ENCODE data around the gene FAM110C. TPM values are rescaled to one million over a fixed set of nuclear protein-coding genes. Genes with fewer than 3 reads are reported as not detected.
"Not testable (repeated sequence)": the region's sequence is repeated elsewhere in the genome, so short reads cannot be mapped to it uniquely, and the experiment has no call there.

Gene FAM110C
- polyA plus RNA-seq, 1 of the 3 experiments (the other 2 are of a cell fraction), result not detected

DNA sequence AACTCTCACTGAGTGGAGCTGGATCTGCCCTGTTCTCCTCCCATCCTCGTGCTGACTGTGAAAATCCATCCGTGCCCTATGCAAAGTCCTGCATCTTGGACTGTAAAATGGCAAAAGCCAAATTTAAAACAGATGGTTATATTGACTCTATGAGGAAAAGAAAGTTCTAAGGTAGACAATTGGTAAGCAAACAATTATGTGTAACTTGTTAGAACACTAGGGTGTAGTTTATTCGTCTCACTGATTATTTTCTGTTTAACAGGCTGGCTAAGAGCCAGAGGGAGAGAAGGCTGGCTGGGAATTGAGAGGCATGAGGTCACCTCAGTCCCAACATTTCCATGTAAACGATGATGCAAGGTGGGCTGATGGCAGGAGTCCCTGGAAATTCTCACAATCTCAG is 26.0 kb downstream of the FAM110C start:
- POLR2A ChIA-PET; H3K9me2 ChIP-seq; H3K27me3 ChIP-seq (ENCODE audit: insufficient read depth); H3K79me2 ChIP-seq (ENCODE audit: insufficient read depth); H3F3A ChIP-seq (replicated peaks; ENCODE audit: insufficient read depth); H3K9ac ChIP-seq; H3K4me1 ChIP-seq (ENCODE audit: control insufficient read depth in 1 of 2, insufficient read depth in 2 of 2, low read depth in 1 of 2, low read length in 1 of 2); H3K36me3 ChIP-seq (replicated peaks in 1 of 2; ENCODE audit: control insufficient read depth in 1 of 2, insufficient read depth in 2 of 2, low read length in 1 of 2); H3K4me2 ChIP-seq; DNase-seq; H4K20me1 ChIP-seq (ENCODE audit: insufficient read depth); H3K4me3 ChIP-seq (ENCODE audit: low read depth in 2 of 2, low read length in 1 of 2); H2AFZ ChIP-seq (ENCODE audit: low read depth); H3K27ac ChIP-seq (ENCODE audit: low read depth in 2 of 2, low read length in 1 of 2); H3K9me3 ChIP-seq: not testable (repeated sequence)
- CTCF ChIA-PET, result interaction anchor here (0.7 to 2.0 kb wide), 5 partner anchors 9 to 616 kb away, joined by 3 to 8 read pairs (median 4); no protein-coding TSS in a partner anchor
- 5% methylated on average over 4 of the region's 4 CpGs for WGBS (ENCODE audit: low lambda C conversion rate)

DNA sequence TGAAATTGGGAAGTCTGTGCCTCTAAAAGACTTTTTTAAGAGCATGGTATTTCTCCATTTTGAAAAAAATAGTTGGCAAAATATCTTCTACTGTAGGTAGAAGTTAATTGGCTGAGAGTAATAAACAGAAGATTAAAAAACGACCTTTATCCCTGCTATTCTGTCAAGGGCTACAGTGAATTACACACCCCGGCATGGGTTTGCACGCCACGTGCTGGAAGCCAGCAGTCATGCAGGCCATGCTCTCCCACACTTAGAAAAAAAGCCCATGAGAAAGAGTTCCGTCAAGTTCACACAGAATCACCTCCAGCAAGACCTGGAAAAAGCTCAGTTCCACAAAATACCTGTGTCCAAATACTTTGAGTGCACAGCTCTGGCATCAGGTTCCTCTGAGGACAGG is 26.8 kb downstream of the FAM110C start:
- H3K9me3 ChIP-seq, result no peaks in the 10 kb centered on the region
- no peak for DNase-seq
- H3K4me3 ChIP-seq (ENCODE audit: low read depth in 2 of 2, low read length in 1 of 2), result no peak overlapping the region
- POLR2A ChIA-PET, result no interaction called here
- H3K27me3 ChIP-seq (ENCODE audit: insufficient read depth), result no peaks in the 10 kb centered on the region
- H3K27ac ChIP-seq (ENCODE audit: low read depth in 2 of 2, low read length in 1 of 2), result no peak overlapping the region
- H3F3A ChIP-seq (replicated peaks; ENCODE audit: insufficient read depth), result no peaks in the 10 kb centered on the region
- H4K20me1 ChIP-seq (ENCODE audit: insufficient read depth), result no peaks in the 10 kb centered on the region
- H2AFZ ChIP-seq (ENCODE audit: low read depth), result no peak overlapping the region
- no peak overlapping the region for H3K4me2 ChIP-seq
- 14% methylated on average over 5 of the region's 5 CpGs for WGBS (ENCODE audit: low lambda C conversion rate)
- H3K9me2 ChIP-seq, result no peaks in the 10 kb centered on the region
- no peaks in the 10 kb centered on the region for H3K79me2 ChIP-seq (ENCODE audit: insufficient read depth)
- H3K4me1 ChIP-seq (ENCODE audit: control insufficient read depth in 1 of 2, insufficient read depth in 2 of 2, low read depth in 1 of 2, low read length in 1 of 2), result no peaks in the 10 kb centered on the region; a peak in 1 of 4 replicates
- CTCF ChIA-PET, result interaction anchor here (0.6 to 2.0 kb wide), 11 partner anchors 10 to 616 kb away, joined by 3 to 8 read pairs (median 4); no protein-coding TSS in a partner anchor
- TF ChIP-seq, protein P1, sequence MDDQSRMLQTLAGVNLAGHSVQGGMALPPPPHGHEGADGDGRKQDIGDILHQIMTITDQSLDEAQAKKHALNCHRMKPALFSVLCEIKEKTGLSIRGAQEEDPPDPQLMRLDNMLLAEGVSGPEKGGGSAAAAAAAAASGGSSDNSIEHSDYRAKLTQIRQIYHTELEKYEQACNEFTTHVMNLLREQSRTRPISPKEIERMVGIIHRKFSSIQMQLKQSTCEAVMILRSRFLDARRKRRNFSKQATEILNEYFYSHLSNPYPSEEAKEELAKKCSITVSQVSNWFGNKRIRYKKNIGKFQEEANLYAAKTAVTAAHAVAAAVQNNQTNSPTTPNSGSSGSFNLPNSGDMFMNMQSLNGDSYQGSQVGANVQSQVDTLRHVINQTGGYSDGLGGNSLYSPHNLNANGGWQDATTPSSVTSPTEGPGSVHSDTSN (IDR thresholded peaks at IDR 0.05), result no peak
- no peak for TF ChIP-seq TAF1 (IDR thresholded peaks at IDR 0.05; ENCODE audit: borderline replicate concordance, low read depth, low read length)
- TF ChIP-seq EZH2phosphoT487 (IDR thresholded peaks at IDR 0.05; ENCODE audit: borderline replicate concordance, low read depth), result no peak
- TF ChIP-seq, protein P2, sequence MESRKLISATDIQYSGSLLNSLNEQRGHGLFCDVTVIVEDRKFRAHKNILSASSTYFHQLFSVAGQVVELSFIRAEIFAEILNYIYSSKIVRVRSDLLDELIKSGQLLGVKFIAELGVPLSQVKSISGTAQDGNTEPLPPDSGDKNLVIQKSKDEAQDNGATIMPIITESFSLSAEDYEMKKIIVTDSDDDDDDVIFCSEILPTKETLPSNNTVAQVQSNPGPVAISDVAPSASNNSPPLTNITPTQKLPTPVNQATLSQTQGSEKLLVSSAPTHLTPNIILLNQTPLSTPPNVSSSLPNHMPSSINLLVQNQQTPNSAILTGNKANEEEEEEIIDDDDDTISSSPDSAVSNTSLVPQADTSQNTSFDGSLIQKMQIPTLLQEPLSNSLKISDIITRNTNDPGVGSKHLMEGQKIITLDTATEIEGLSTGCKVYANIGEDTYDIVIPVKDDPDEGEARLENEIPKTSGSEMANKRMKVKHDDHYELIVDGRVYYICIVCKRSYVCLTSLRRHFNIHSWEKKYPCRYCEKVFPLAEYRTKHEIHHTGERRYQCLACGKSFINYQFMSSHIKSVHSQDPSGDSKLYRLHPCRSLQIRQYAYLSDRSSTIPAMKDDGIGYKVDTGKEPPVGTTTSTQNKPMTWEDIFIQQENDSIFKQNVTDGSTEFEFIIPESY (IDR thresholded peaks at IDR 0.05; ENCODE audit: borderline replicate concordance, low read depth), result no peak
- TF ChIP-seq FOSL2 (IDR thresholded peaks at IDR 0.05; ENCODE audit: borderline replicate concordance, low read depth), result no peak
- TF ChIP-seq NFIC (IDR thresholded peaks at IDR 0.05; ENCODE audit: borderline replicate concordance), result no peak
- TF ChIP-seq, protein P3, sequence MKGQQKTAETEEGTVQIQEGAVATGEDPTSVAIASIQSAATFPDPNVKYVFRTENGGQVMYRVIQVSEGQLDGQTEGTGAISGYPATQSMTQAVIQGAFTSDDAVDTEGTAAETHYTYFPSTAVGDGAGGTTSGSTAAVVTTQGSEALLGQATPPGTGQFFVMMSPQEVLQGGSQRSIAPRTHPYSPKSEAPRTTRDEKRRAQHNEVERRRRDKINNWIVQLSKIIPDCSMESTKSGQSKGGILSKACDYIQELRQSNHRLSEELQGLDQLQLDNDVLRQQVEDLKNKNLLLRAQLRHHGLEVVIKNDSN (IDR thresholded peaks at IDR 0.05; ENCODE audit: borderline replicate concordance, low read depth), result no peak
- TF ChIP-seq, protein P4, sequence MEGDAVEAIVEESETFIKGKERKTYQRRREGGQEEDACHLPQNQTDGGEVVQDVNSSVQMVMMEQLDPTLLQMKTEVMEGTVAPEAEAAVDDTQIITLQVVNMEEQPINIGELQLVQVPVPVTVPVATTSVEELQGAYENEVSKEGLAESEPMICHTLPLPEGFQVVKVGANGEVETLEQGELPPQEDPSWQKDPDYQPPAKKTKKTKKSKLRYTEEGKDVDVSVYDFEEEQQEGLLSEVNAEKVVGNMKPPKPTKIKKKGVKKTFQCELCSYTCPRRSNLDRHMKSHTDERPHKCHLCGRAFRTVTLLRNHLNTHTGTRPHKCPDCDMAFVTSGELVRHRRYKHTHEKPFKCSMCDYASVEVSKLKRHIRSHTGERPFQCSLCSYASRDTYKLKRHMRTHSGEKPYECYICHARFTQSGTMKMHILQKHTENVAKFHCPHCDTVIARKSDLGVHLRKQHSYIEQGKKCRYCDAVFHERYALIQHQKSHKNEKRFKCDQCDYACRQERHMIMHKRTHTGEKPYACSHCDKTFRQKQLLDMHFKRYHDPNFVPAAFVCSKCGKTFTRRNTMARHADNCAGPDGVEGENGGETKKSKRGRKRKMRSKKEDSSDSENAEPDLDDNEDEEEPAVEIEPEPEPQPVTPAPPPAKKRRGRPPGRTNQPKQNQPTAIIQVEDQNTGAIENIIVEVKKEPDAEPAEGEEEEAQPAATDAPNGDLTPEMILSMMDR (IDR thresholded peaks at IDR 0.05), result no peak
- H3K9ac ChIP-seq, result no peak overlapping the region
- H3K36me3 ChIP-seq (replicated peaks in 1 of 2; ENCODE audit: control insufficient read depth in 1 of 2, insufficient read depth in 2 of 2, low read length in 1 of 2), result no peaks in the 10 kb centered on the region

Data from SK-N-SH (cell line).